GM23338 (cell line): ENCODE results near the gene TBC1D5. TPM values are rescaled to one million over a fixed set of nuclear protein-coding genes. Genes with fewer than 3 reads are reported as not detected.

Source experiments
- ATAC-seq: fragments of 200-7000 bp; cut with Tn5 transposase; 3 replicates; pipeline ENCODE4 v1.9.1; 2020
- DNase-seq: peaks from one replicate; pipeline ENCODE4 v3.0.0-alpha.2; 2015; ENCODE audit warnings: low spot score
- H2AFZ ChIP-seq: fragments of 200-600 bp; sonication (generic); 2 replicates; pipeline ENCODE4 v1.8.0; 2016; ENCODE audit warnings: antibody characterized with exemption, mild to moderate bottlenecking, moderate library complexity
- H3F3A ChIP-seq: fragments of 200-600 bp; sonication (generic); replicated peaks from 2 replicates; pipeline ENCODE4 v1.8.0; 2017; ENCODE audit warnings: antibody characterized with exemption, mixed run types, low read depth
- H3K27ac ChIP-seq: fragments of 200-600 bp; sonication (generic); 2 replicates; pipeline ENCODE4 v1.6.1; 2016; ENCODE audit warnings: low read depth
- H3K27me3 ChIP-seq: fragments of 200-600 bp; sonication (generic); 2 replicates; pipeline ENCODE4 v1.8.0; 2016; ENCODE audit warnings: mild to moderate bottlenecking, mixed run types, moderate library complexity; ENCODE audit not compliant: insufficient read depth
- H3K36me3 ChIP-seq: fragments of 200-600 bp; sonication (generic); 2 replicates; pipeline ENCODE4 v1.8.0; 2016; ENCODE audit warnings: mild to moderate bottlenecking; ENCODE audit not compliant: insufficient read depth
- H3K4me1 ChIP-seq: fragments of 200-600 bp; sonication (generic); 2 replicates; pipeline ENCODE4 v1.8.0; 2016; ENCODE audit warnings: mild to moderate bottlenecking, moderate library complexity; ENCODE audit not compliant: insufficient read depth
- H3K4me2 ChIP-seq: fragments of 200-600 bp; sonication (generic); 2 replicates; pipeline ENCODE4 v1.7.1; 2017; ENCODE audit warnings: mixed run types
- H3K4me3 ChIP-seq: fragments of 200-600 bp; sonication (generic); 2 replicates; pipeline ENCODE4 v1.6.1; 2016; ENCODE audit warnings: mixed run types
- H3K79me2 ChIP-seq: fragments of 200-600 bp; sonication (generic); replicated peaks from 2 replicates; pipeline ENCODE4 v1.8.0; 2017; ENCODE audit warnings: mild to moderate bottlenecking; ENCODE audit not compliant: insufficient read depth
- H3K9me2 ChIP-seq: fragments of 200-600 bp; sonication (generic); 2 replicates; pipeline ENCODE4 v1.8.0; 2017; ENCODE audit not compliant: insufficient read depth
- H4K20me1 ChIP-seq: fragments of 200-600 bp; sonication (generic); replicated peaks from 2 replicates; pipeline ENCODE4 v1.8.0; 2017; ENCODE audit warnings: mild to moderate bottlenecking; ENCODE audit not compliant: insufficient read depth
- H3K27ac Mint-ChIP-seq: 2 replicates; pipeline ENCODE4 v1.8.0; 2020; ENCODE audit warnings: inconsistent platforms, mild to moderate bottlenecking, moderate library complexity, mixed read lengths
- H3K27me3 Mint-ChIP-seq: 3 replicates; pipeline ENCODE4 v1.8.0; 2022; ENCODE audit warnings: low read depth, mild to moderate bottlenecking, moderate library complexity, mixed read lengths, inconsistent platforms; ENCODE audit not compliant: insufficient read depth, poor library complexity
- H3K36me3 Mint-ChIP-seq: 3 replicates; pipeline ENCODE4 v1.8.0; 2021; ENCODE audit warnings: low read depth, mild to moderate bottlenecking, inconsistent platforms, moderate library complexity, mixed read lengths
- H3K4me1 Mint-ChIP-seq: 3 replicates; pipeline ENCODE4 v1.8.0; 2020; ENCODE audit warnings: mild to moderate bottlenecking, inconsistent platforms, mixed read lengths
- H3K4me3 Mint-ChIP-seq: 3 replicates; pipeline ENCODE4 v1.8.0; 2021; ENCODE audit warnings: moderate library complexity, mild to moderate bottlenecking, inconsistent platforms, mixed read lengths
- H3K9me3 Mint-ChIP-seq: 3 replicates; pipeline ENCODE4 v1.8.0; 2020; ENCODE audit warnings: moderate library complexity, mild to moderate bottlenecking, inconsistent platforms, mixed read lengths
- CREB1 ChIP-seq: fragments of 250-450 bp; sonication (Bioruptor Pico); IDR thresholded peaks from 2 replicates; pipeline ENCODE4 v1.5.0; 2020; ENCODE audit warnings: low read depth, mild to moderate bottlenecking, moderate library complexity
- EZH2 ChIP-seq: fragments of 200-600 bp; sonication (generic); IDR thresholded peaks from one replicate; pipeline ENCODE4 v1.8.0; 2017; ENCODE audit warnings: antibody characterized with exemption, mild to moderate bottlenecking, low read depth; ENCODE audit not compliant: unreplicated experiment
- EZH2phosphoT487 ChIP-seq: fragments of 200-600 bp; sonication (generic); IDR thresholded peaks from one replicate; pipeline ENCODE4 v1.8.1; 2018; ENCODE audit warnings: antibody characterized with exemption; ENCODE audit not compliant: unreplicated experiment
- JUNB ChIP-seq: IDR thresholded peaks from one replicate; pipeline ENCODE4 v1.6.1; 2016; ENCODE audit warnings: antibody characterized with exemption; ENCODE audit not compliant: unreplicated experiment
- NANOG ChIP-seq: IDR thresholded peaks from 2 replicates; pipeline ENCODE4 v1.6.1; 2016; ENCODE audit warnings: antibody characterized with exemption, borderline replicate concordance
- POLR2AphosphoS5 ChIP-seq: IDR thresholded peaks from 2 replicates; pipeline ENCODE4 v1.6.1; 2016; ENCODE audit warnings: antibody characterized with exemption, low read depth
- REST ChIP-seq: IDR thresholded peaks from one replicate; pipeline ENCODE4 v1.6.1; 2018; ENCODE audit warnings: antibody characterized with exemption; ENCODE audit not compliant: unreplicated experiment
- STAT1 ChIP-seq: IDR thresholded peaks from one replicate; pipeline ENCODE4 v1.6.1; 2016; ENCODE audit warnings: antibody characterized with exemption; ENCODE audit not compliant: unreplicated experiment
- ZNF114 ChIP-seq: fragments of 250-450 bp; sonication (Bioruptor Pico); IDR thresholded peaks from 2 replicates; pipeline ENCODE4 v1.5.0; 2020; ENCODE audit warnings: mild to moderate bottlenecking, moderate library complexity
- ZNF331 ChIP-seq: fragments of 250-450 bp; sonication (Bioruptor Pico); IDR thresholded peaks from 2 replicates; pipeline ENCODE4 v1.5.0; 2020; ENCODE audit warnings: low read depth, mild to moderate bottlenecking, moderate library complexity
- ZNF462 ChIP-seq: fragments of 250-450 bp; sonication (Bioruptor Pico); IDR thresholded peaks from 2 replicates; pipeline ENCODE4 v1.5.0; 2020; ENCODE audit warnings: mild to moderate bottlenecking, moderate library complexity
- polyA plus RNA-seq: library from polyadenylated mRNA; unstranded; fragments of >200 nt; fragmentation: Nextera tagmentation; extraction: Ambion mirVana; gene quantifications from 2 replicates; pipeline ENCODE4 v1.2.1, GENCODE V29; 2016
- total RNA-seq: library from RNA; depleted of rRNA; stranded (reverse); fragments of >200 nt; shearing (Covaris generic); gene quantifications from 2 replicates; pipeline ENCODE4 v1.2.3, GENCODE V29; 2014
- TF ChIP-seq, protein P1 (sequence below): IDR thresholded peaks from 2 replicates; pipeline ENCODE4 v1.6.1; 2016; ENCODE audit warnings: antibody characterized with exemption
- TF ChIP-seq, protein P2 (sequence below), 2 experiments: fragments of 200-600 bp in 1 of 2; sonication (generic) in 1 of 2; conservative IDR thresholded peaks; 2 replicates each; pipeline versions ENCODE4 v1.5.1 to v1.6.1; 2016 to 2017; ENCODE audit warnings: antibody characterized with exemption in 2 of 2, low read depth in 2 of 2, mild to moderate bottlenecking in 2 of 2, moderate library complexity in 1 of 2

The TBC1D5 gene
- total and polyA plus RNA-seq, 2 experiments from 2014 or later: 21.8 to 48.1 TPM

- Mint-ChIP-seq H3K27me3 (no peaks in the 10 kb centered on the region), H3K4me3 (no peak overlapping the region), H3K27ac (no peak overlapping the region), H3K36me3 (no peaks in the 10 kb centered on the region), H3K9me3 (no peaks in the 10 kb centered on the region), H3K4me1 (no peaks in the 10 kb centered on the region)
- Histone ChIP-seq H3K4me3 (no peak overlapping the region), H3K9me2 (no peaks in the 10 kb centered on the region), H3K36me3 (no peaks in the 10 kb centered on the region), H3K27ac (no peak overlapping the region), H3K27me3 (no peaks in the 10 kb centered on the region), H2AFZ (no peak overlapping the region), H3K79me2 (no peaks in the 10 kb centered on the region), H3K4me1 (no peaks in the 10 kb centered on the region), H3F3A (no peaks in the 10 kb centered on the region), H4K20me1 (no peaks in the 10 kb centered on the region), H3K4me2 (no peak overlapping the region)
- DNase-seq: no peak
- TF ChIP-seq CREB1 (CRISPR knock-in tag) (no peak), REST (no peak), POLR2AphosphoS5 (no peak), NANOG (no peak), ZNF462 (CRISPR knock-in tag) (no peak), EZH2 (no peak), EZH2phosphoT487 (no peak), JUNB (no peak), ZNF114 (CRISPR knock-in tag) (no peak), STAT1 (no peak), ZNF331 (CRISPR knock-in tag) (no peak)
- TF ChIP-seq, protein P1, sequence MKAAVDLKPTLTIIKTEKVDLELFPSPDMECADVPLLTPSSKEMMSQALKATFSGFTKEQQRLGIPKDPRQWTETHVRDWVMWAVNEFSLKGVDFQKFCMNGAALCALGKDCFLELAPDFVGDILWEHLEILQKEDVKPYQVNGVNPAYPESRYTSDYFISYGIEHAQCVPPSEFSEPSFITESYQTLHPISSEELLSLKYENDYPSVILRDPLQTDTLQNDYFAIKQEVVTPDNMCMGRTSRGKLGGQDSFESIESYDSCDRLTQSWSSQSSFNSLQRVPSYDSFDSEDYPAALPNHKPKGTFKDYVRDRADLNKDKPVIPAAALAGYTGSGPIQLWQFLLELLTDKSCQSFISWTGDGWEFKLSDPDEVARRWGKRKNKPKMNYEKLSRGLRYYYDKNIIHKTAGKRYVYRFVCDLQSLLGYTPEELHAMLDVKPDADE: no peak
- TF ChIP-seq, protein P2, sequence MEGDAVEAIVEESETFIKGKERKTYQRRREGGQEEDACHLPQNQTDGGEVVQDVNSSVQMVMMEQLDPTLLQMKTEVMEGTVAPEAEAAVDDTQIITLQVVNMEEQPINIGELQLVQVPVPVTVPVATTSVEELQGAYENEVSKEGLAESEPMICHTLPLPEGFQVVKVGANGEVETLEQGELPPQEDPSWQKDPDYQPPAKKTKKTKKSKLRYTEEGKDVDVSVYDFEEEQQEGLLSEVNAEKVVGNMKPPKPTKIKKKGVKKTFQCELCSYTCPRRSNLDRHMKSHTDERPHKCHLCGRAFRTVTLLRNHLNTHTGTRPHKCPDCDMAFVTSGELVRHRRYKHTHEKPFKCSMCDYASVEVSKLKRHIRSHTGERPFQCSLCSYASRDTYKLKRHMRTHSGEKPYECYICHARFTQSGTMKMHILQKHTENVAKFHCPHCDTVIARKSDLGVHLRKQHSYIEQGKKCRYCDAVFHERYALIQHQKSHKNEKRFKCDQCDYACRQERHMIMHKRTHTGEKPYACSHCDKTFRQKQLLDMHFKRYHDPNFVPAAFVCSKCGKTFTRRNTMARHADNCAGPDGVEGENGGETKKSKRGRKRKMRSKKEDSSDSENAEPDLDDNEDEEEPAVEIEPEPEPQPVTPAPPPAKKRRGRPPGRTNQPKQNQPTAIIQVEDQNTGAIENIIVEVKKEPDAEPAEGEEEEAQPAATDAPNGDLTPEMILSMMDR (conservative IDR thresholded peaks at IDR 0.05; ENCODE audit: low read depth in 2 of 2): no peak
- no peak for ATAC-seq
Measured at GRCh38 chr3:17571686-17572085, 170.7 kb downstream of the TBC1D5 start.
